K562 (cell line): ENCODE data around the gene POLD4. TPM values are rescaled to one million over a fixed set of nuclear protein-coding genes. Genes with fewer than 3 reads are reported as not detected.

Experiments
- ARID3A ChIP-seq: IDR thresholded peaks from 2 replicates; pipeline ENCODE4 v1.6.1; 2012; ENCODE audit warnings: low read depth, low read length, improper control_type of control experiment, borderline replicate concordance
- CAMTA2 ChIP-seq: fragments of 250-450 bp; sonication (Bioruptor Pico); conservative IDR thresholded peaks from 2 replicates; pipeline ENCODE4 v1.5.1; 2022
- CREB3 ChIP-seq: fragments of 450-650 bp; conservative IDR thresholded peaks from 2 replicates; pipeline ENCODE4 v1.6.1; 2016; ENCODE audit warnings: missing genetic modification characterization, low read depth, mild to moderate bottlenecking, missing compliant biosample characterization, moderate library complexity
- CXXC5 ChIP-seq: fragments of 250-450 bp; sonication (Bioruptor Pico); IDR thresholded peaks from 2 replicates; pipeline ENCODE4 v1.8.0; 2022; ENCODE audit warnings: inconsistent platforms, mild to moderate bottlenecking, moderate library complexity
- KDM5B ChIP-seq: fragments of 200-600 bp; sonication (generic); IDR thresholded peaks from 2 replicates; pipeline ENCODE4 v1.6.1; 2012; ENCODE audit warnings: low read depth, mild to moderate bottlenecking, moderate library complexity, low read length, control low read depth, inconsistent platforms; ENCODE audit not compliant: insufficient replicate concordance
- MGA ChIP-seq: fragments of 450-650 bp; IDR thresholded peaks from 2 replicates; pipeline ENCODE4 v1.6.1; 2016; ENCODE audit warnings: mild to moderate bottlenecking, moderate library complexity
- MTA1 ChIP-seq: fragments of 450-650 bp; IDR thresholded peaks from 2 replicates; pipeline ENCODE4 v1.6.1; 2017; ENCODE audit warnings: borderline replicate concordance
- TARDBP ChIP-seq: fragments of 450-650 bp; IDR thresholded peaks from 2 replicates; pipeline ENCODE4 v1.6.1; 2016
- THAP12 ChIP-seq: fragments of 250-450 bp; sonication (Bioruptor Pico); IDR thresholded peaks from 2 replicates; pipeline ENCODE4 v1.9.0; 2021; ENCODE audit warnings: mild to moderate bottlenecking, inconsistent platforms
- polyA plus RNA-seq, 8 experiments: library from polyadenylated mRNA; depleted of rRNA in 4 of 8; stranded (reverse) in 5 of 8; unstranded in 3 of 8; fragments of >200 nt; fragmentation: Nextera tagmentation in 2 of 8; fragmentation: Illumina TruSeq in 1 of 8; extraction: Ambion mirVana in 2 of 8; extraction: Trizol in 1 of 8; gene quantifications; 2 replicates each; pipeline versions ENCODE4 v1.2.1 to v1.2.3, GENCODE V29; 2011 to 2014; ENCODE audit warnings: inconsistent platforms in 1 of 8, missing spikeins in 1 of 8
- total RNA-seq, 7 experiments: library from RNA; depleted of rRNA in 6 of 7; stranded (reverse); fragments of >200 nt in 6 of 7; fragmentation: Illumina TruSeq in 2 of 7; extraction: Trizol in 2 of 7; gene quantifications; 2 replicates each; pipeline versions ENCODE4 v1.2.1 to v1.2.3, GENCODE V29; 2011 to 2021; ENCODE audit warnings: low replicate concordance in 1 of 7

POLD4 gene
- total and polyA plus RNA-seq, 9 of the 15 experiments (the other 6 are each of a cell fraction or from before 2014, with no cell fraction given), result 5.8 to 64.5 (median 18.3) TPM

- TF ChIP-seq MGA (peak; percentile 72), ARID3A (no peak), CREB3 (0 out of 2 replicates have a peak, but pooled peaks have one; percentile 28), KDM5B (peak; percentile 55), CAMTA2 (CRISPR knock-in tag) (0 out of 2 replicates have a peak, but pooled peaks have one; percentile 18), TARDBP (peak; percentile 17; the same call in 1 of the 2 replicates), THAP12 (no peak), MTA1 (peak; percentile 71; the same call in 1 of the 2 replicates), CXXC5 (peak; percentile 41)
These were observed 40.9 kb downstream of the POLD4 start (continued) for GRCh38 chr11:67312187-67313021.
